ENCODE results near the gene PPP1R7. TPM values are rescaled to one million over a fixed set of nuclear protein-coding genes. Genes with fewer than 3 reads are reported as not detected.

The PPP1R7 gene
- total RNA-seq, 1 experiment from 2014 or later, result 69.6 TPM

DNA sequence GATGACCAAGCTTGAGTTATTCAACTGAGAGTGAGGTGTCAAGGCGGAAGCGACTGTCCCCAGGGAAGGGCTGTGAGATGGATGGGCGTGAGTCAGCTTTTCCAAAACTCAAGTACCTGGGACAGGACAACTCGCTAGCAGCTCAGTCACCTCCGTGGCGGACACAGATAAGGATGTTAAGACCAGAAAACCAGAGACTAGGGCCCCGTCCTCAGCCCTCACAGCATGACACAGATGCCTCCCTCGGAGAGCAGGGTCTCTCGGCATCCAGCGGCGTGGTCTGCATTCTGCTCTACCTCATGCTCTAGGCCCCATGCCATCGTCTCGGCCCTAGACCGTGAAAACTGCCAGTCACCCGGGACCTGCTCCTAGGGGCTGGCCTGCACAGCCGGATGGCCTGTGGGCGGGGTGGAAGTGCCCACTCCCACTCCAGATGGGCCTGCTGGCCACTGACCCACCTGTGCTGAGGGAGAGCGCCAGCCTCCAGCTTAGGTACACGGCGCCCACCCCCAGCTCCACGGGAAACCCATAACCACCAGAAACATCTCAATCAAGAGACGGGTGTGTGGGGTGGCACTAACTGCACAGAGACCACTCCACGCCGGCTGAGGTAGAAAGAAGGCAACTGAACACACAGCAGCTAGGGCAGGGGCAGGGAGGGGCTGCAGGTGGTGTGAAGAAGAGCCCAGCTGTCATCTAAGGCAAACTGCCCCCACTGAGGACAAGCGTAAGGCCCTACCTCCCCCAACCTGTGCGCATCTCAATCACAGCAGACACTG is 78.0 kb downstream of the PPP1R7 start:
- no peak for DNase-seq (ENCODE audit: low spot score)

DNA sequence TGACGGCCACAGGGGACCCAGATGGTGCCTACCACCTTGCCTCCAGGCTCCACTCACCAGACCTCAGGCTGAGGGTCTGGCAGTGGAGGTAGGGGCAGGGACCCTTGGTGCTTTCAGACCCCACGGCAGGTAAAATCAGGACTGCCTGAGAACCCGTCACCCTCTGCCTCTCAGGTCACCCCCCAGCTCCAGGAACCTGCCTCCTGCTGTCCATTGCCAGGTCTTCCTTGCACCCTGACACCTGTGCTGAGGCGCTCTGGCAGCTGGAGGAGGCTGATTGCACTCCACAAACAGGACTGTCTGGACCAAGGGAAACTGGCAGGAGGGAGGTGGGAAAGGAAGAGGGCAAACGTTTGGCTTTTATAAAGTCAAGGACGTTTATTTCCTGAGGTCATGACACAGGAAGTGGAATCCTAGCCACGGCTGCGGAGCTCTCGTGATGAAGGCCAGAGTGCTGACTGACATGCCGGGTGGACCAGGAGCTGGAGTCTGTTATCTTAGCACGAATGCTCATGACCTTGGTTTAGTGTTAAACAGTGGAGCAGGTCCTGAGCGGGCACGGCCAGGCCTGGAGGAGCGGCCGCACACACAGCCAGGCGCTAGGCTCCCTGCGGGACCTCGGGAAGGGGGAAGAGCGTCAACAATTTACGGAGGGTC is 78.7 kb downstream of the PPP1R7 start:
- no peak for DNase-seq (ENCODE audit: low spot score)

DNA sequence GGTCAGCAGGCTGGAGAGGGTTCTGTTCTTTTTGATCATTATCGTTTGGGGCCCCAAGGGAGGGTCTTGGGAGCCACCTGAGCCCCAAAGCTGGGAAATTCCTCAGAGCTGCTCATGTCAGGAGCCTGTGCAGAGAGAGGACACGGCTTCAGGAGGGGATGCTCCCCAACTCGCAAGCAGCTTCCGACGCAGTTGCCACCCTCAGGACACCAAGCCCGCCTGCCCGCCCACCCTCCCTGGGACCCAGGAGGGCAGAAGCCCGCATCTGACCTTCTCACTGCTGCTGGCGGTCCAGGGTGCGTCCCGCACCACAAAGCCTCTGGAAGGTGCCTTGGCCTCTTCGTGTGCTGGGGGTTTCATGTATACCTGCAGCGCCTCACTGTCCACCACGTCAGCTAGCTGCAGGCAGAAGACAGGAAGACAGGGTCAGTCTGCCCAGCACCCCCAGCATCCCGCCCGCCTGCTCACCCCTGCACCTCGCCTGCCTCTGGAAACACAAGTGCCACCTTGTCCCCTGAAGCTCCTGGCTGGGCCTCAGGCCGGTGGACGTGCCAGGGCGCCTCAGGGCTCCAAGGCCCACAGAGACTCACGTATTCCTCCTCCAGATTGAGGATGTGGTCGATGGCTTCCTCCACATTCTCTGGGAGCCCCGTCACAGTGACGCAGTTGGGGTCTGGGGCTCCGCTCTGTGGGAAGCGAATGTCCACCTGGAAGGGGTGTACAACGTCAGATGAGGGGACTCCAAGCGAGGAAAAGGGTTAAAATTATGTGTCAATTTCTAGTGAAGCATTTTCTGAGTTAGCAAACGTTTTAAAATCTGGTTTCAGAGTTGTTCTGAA is 79.5 kb downstream of the PPP1R7 start:
- no peak for DNase-seq (ENCODE audit: low spot score)

DNA sequence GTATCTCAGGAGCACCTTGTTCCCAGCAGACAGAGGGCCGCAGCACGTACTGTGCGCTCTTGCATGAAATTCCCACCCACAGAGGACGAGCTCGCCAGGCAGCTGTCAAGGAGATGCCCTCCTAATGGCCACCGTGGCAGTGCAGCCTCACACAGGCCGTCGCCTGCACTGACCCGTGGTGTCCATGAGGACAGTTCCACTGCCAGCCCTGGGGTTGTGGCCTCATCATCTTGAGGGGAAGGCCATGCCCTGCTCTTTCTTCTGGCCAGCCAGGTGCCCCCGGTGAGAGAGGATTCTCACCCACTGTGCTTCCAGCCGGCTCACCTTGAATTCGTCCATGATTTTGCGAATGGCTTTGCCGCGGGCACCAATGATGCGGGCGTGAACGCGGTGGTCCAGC is 80.2 kb downstream of the PPP1R7 start:
- DNase-seq (ENCODE audit: low spot score), result no peak

- DNase-seq (ENCODE audit: low spot score), result no peak
These were observed 82.7 kb downstream of the PPP1R7 start for GRCh38 chr2:241232736-241233575.

Small RNA genes within 50 kb of the gene (small RNA-seq; reads per million reads assigned to genes)
- gene AC005237.2, result not detected

Other genes starting within 250 kb of the PPP1R7 start
- gene CROCC2, start 244.1 kb upstream of the PPP1R7 start, total RNA-seq (2014; rRNA removed; shearing (Covaris generic)), result not detected in 2 replicates
- not detected in 2 replicates for gene SNED1, start 151.8 kb upstream of the PPP1R7 start, total RNA-seq (2014; rRNA removed; shearing (Covaris generic))
- 29.0 and 29.8 TPM in 2 replicates for gene MTERF4, start 48.2 kb upstream of the PPP1R7 start, total RNA-seq (2014; rRNA removed; shearing (Covaris generic))
- gene PASK, start 995 bp upstream of the PPP1R7 start, total RNA-seq (2014; rRNA removed; shearing (Covaris generic)), result 13.4 and 15.9 TPM in 2 replicates
- 3.0 and 4.1 TPM in 2 replicates for gene ANO7, start 38.2 kb downstream of the PPP1R7 start, total RNA-seq (2014; rRNA removed; shearing (Covaris generic))
- gene HDLBP, start 165.2 kb downstream of the PPP1R7 start, total RNA-seq (2014; rRNA removed; shearing (Covaris generic)), result 461 and 493 TPM in 2 replicates
- 139 and 164 TPM in 2 replicates for gene SEPTIN2, start 165.5 kb downstream of the PPP1R7 start, total RNA-seq (2014; rRNA removed; shearing (Covaris generic))
- 53.7 and 54.1 TPM in 2 replicates for gene FARP2, start 205.8 kb downstream of the PPP1R7 start, total RNA-seq (2014; rRNA removed; shearing (Covaris generic))